Stimulated activated naive CD4-positive, alpha-beta T cell (primary cell): Measurements from ENCODE around the gene RANBP1.
"Not testable (repeated sequence)": the region's sequence is repeated elsewhere in the genome, so short reads cannot be mapped to it uniquely, and the experiment has no call there.

Source experiments
- DNase-seq, 6 experiments: peaks; one replicate each; lab custom pipeline; 2025; lab: John Stamatoyannopoulos, UW

Gene RANBP1

DNA sequence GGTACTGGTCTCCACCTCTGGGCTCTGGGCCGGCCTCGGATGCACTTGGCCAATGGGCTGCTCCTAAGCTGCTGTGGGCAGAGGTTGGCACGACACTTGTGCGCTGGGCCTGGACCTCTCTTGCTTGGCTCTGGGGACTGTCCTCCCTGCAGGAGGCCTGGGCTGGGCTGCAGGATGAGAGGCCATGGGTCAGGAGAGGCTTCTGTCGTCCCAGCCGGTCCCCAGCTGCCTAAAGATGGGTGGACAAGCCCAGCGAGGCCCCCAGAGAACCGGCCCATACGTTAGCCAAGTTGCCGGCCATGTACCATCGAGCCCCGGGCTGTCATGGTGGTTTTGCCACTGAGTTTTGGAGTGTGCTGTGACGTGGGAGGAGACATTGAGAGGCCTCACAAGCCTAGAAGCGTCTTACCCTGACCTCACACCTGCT lies 36.6 kb downstream of the RANBP1 start:
- no peak for DNase-seq

GRCh38 chr22:20153945-20154344 lies 38.0 kb downstream of the RANBP1 start:
- DNase-seq = no peak

DNA sequence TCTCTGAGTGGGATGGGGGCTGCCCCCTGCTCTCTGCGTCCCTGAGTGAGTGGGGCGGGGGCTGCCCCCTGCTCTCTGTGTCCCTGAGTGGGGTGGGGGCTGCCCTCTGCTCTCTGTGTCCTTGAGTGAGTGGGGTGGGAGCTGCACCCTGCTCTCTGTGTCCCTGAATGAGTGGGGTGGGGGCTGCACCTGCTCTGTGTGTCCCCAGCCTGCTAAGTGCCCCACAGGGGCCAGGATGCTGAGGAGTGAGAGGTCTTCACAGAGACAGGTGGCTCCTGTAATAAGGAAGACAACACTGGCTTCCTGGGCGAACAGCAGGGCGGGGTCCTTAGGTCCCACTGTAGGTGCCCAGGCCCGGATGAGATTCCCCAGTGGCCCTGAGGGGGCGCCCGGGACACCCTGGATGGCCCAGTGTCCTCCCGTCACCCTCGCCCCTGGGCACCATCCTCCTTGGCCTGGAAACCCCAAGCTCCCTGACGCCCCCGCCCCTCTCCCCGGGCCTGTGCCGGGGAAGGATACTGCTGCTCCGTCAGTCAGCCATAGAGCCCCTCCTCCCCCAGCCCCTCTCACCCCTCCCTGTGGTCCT lies 38.8 kb downstream of the RANBP1 start:
- no peak for DNase-seq

GRCh38 chr22:20155330-20156041 lies 39.6 kb downstream of the RANBP1 start:
- DNase-seq = no peak

DNA sequence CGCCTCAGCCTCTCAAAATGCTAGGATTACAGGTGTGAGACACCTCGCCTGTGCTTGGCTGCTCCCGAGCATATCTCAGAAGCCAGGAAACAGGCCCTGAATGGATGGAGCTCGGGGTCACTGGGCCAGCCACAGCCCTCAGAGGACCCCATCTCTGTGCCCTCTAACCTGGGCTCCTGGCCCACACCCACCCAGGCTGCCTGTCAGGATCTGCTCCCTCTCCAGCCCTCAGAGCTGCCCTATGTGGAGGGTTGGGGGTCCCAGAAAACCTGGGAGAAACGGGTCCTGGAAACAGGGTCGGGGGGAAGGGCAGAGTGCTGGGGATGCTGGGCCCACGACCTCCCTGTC lies 40.1 kb downstream of the RANBP1 start:
- no peak for DNase-seq

DNA sequence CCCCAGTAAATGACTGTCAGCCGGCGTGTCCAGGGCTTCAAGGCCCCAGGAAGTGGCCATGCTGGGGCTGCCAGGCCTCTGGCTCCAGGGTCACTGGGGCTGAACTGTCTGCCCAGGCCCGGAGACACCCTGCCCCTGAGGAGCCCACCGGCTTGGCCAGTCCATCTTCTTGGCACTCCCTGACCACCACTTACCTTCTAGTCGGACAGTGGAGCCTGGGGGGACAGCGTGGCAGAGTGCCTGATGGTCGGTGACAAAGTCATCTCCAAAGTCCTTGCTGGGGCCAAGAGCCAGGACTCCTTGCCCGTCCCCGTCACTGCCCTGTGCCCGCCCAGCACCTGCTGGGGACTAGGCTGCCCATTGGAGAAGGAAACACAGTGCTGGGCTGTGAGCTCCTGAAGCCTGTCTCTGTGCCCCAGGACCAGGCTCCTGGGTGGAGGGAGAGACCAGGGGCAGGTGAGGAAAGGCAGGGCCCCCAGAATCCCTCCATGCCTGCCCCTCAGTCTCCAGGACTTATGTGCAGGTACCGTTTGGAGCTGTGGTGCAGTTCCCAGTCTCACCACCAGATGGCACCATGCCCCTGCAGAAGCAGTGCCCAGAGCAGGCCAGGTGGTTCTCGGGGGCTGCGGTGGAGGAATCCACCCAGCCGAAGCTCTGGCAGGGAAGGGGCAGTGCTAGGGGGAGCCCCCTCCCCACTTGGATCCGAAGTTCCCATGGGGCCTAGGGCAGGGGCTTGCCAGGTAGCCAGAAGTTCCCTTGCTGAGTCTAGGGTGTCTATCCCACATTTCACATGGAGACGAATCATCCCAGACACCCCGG lies 40.9 kb downstream of the RANBP1 start:
- peak; percentile 56 to 92 (median 83) for DNase-seq

DNA sequence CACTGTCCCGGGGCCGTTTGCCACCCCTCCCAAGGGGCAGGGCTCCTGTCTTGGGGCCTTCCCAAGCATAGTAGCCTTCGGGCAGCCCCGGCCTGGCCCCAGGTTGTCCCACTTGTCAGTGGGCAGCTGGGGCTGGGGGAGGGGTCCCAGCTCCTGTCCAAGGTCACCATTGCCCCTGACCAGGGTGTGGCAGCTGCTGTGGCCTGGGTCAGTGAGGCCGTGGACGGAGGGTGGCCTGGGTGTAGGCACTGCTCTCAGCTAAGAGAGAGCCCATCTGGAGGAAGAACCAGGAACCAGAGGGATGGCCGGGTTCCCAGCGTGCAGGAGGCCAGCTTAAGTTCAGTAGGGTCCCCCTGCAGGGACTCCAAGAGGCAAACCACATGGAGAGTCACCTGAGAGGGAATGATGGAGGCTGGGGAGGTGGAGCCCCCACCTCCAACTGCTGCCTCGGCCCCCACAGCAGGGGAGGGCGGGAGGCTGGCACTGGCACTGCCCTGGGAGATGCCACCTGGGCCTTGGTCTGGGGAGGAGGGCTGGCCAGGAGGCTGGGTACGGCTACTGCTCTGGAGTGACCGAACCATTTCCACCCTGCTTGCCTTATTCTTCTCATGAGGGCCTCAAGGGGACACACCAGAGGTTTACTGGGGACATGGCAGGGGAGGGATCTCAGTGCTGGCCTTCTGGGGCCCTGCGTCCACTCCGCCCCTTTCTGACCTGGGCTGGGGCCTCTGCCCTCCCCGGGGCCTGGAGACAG lies 41.7 kb downstream of the RANBP1 start:
- DNase-seq = no peak

GRCh38 chr22:20158391-20159036 lies 42.6 kb downstream of the RANBP1 start:
- DNase-seq = no peak

GRCh38 chr22:20159076-20159475 lies 43.2 kb downstream of the RANBP1 start:
- no peak for DNase-seq

GRCh38 chr22:20159531-20159930 lies 43.6 kb downstream of the RANBP1 start:
- DNase-seq = not testable (repeated sequence)

GRCh38 chr22:20160041-20160440 lies 44.1 kb downstream of the RANBP1 start:
- DNase-seq = no peak

DNA sequence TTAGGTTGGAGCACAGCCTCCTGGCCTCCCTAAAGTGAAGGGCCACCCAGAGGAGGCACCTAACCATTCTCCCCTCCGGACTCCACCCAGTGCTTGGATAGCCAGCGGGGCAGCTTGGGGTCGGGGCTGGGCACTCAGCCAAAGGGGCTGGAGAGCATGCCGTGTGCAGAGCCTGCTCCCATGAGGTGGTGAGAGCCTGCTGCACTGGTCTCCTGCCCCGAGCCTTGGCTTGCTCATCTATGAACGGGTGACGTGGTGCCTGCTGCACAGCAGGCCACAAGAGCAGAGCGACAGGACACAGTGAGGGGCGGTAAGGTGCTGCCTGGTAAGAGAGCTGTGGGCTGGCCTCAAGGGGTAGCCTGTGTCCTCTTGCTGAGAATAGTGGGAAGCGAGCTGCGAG lies 49.0 kb downstream of the RANBP1 start:
- no peak for DNase-seq

- DNase-seq = no peak
Measured at GRCh38 chr22:20165421-20165820, 49.5 kb downstream of the RANBP1 start.

DNA sequence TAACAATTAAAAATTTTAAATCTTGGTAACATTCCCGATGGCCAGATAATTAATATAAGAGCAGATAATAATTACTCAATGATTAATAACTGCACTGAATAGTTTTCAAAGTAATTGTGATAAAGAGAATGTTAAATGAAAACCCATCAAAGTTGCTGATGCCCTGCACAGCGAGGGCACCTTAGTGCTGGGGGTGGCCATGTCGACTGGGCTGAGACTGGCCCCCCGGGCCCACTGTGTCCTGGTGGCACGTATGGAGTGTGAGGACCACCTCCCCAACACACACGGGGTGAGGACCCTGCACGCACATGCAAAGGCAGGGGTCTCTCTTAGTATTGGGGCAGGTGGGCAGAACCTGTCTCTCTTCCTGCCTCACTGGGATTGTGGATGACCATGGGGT lies 50.0 kb downstream of the RANBP1 start:
- no peak for DNase-seq

DNA sequence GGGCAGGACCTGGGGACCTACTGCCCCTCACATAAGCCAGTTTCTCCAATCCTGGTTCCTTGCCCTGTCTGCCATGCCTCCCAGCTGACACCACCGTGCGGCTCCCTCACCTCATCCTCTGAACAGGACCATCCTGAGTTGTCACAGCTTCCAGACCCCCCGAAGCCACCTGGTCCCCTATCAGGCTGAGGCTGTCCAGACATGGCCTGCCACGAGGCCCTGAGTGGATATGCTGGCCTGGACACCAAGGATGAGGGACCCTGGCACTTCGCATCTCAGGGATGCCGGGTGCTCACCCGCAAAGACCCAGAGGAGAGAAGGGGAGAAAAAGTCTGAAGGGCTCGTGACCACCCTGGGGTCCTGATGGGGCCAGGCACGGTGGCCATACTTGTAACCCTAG lies 50.8 kb downstream of the RANBP1 start:
- DNase-seq = no peak

DNA sequence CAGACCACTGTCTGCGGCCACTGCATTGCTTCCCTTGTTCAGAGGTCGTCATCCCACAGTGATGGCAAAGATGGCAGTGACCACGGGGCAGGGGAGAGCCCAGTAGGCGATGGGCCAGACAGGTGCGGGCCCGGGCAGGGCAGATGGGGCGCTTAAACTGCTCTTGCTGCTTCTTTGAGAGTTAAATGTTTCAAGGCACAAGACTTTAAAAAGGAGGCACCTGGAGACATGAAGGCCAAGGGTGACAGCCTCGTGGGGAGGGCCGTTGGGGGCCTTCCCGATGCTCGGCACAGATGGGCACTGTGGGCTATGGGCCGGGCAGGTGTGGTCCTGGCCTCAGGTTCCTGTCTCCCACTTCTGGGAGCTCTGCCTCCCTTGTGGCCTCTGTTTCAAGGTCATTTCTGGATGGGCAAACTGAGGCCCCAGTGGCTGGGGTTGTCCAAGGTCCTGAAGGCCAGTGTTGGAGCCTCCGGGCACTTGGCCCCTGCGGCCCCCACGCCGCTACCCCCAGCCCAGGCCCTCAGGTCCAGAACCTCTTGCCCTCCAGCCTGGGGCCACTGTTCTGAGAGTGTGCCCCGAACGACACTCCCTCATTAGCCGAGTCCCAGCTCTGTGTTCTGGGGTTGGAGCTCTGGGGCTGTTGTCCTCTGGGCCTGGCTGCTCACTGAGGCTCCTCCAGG lies 51.9 kb downstream of the RANBP1 start:
- DNase-seq = no peak

DNA sequence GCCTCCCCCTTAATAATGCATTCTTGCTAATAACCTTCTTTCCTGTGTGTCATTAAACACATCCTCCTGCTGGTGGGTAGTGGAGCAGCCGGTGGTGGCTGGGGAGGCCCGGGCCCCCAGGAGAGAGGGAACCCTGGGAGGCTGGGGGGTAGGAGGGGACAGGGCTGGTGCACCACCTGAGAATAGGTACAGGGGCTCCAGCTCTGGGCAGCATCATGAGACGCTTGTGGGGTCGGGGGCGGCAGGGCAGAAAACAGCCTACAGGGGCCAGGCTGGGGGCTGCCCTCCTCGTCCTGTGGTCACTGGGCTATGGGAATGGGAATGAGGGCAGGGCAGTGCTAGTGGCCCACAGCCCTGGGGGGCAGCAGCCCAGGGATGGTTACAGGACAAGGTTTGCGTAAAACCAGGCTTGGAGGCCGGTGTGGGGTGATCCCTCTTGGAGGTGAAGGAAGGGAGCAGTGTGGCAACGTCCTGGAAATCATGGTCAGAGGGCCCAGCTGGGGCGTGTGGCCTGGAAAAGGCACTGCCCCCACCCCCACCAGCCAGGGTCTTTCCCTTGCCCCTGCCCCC lies 53.4 kb downstream of the RANBP1 start:
- no peak for DNase-seq

- no peak for DNase-seq
Measured at GRCh38 chr22:20170170-20170569, 54.3 kb downstream of the RANBP1 start.

- DNase-seq = no peak
Measured at GRCh38 chr22:20171288-20172140, 55.6 kb downstream of the RANBP1 start.

GRCh38 chr22:20172141-20172613 lies 56.3 kb downstream of the RANBP1 start:
- DNase-seq = no peak
